ENCODE measurements around the gene HSD17B10. TPM values are rescaled to one million over a fixed set of nuclear protein-coding genes. Genes with fewer than 3 reads are reported as not detected.

HSD17B10 gene
- total and polyA plus RNA-seq, 4 donors: 32.4 to 233 (median 201) TPM

DNA sequence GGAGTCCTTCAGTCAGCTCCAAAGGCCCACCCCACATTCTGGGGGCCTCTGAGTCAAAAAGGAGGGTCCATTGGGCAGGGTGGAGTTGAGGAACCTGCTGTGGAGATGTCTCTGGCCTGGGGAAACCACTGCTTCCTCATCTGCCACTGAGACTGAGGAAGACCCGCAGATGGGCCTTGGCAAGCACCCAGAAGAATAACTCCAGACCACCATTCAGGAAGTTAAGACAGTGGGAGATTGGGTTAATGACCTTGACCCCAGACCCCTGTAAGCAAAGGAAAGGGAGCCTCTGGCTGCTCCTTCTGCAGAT is 8.1 kb upstream of the HSD17B10 start:
- Histone ChIP-seq H3K27ac (ENCODE audit: low read depth in 1 of 2, low read length in 2 of 2) (peak overlapping the region in 1 of 2 donors; percentile 3), H3K27me3 (ENCODE audit: control insufficient read depth in 4 of 4, insufficient read depth in 4 of 4, low read length in 3 of 4) (peaks cover 0 to 3% (median 0%) of the 10 kb centered on the region in 4 donors), H3K9ac (ENCODE audit: low read depth in 1 of 2, low read length in 2 of 2) (no peak overlapping the region), H3K9me3 (ENCODE audit: control insufficient read depth in 4 of 4, low read length in 3 of 4) (no peaks in the 10 kb centered on the region), H3K4me3 (ENCODE audit: low read depth in 1 of 3, low read length in 3 of 3) (peak overlapping the region in 1 of 3 donors; percentile 50), H3K36me3 (ENCODE audit: control insufficient read depth in 4 of 4, insufficient read depth in 3 of 4, low read depth in 1 of 4, low read length in 3 of 4) (no peaks in the 10 kb centered on the region), H3K4me1 (ENCODE audit: control insufficient read depth in 4 of 4, insufficient read depth in 4 of 4, low read length in 3 of 4) (peaks cover 2 to 20% (median 10%) of the 10 kb centered on the region in 4 donors)
- DNase-seq (ENCODE audit: low spot score): no peak
- WGBS: 67% methylated on average over 1 of the region's 1 CpG
- no peak for TF ChIP-seq RXRA (IDR thresholded peaks at IDR 0.05)
- TF ChIP-seq HNF4A (conservative IDR thresholded peaks at IDR 0.05): no peak
- TF ChIP-seq EGR1 (IDR thresholded peaks at IDR 0.05; ENCODE audit: low read depth in 2 of 2): no peak
- no peak for TF ChIP-seq HNF4G (IDR thresholded peaks at IDR 0.05)
- TF ChIP-seq FOXA2 (IDR thresholded peaks at IDR 0.05): no peak
- TF ChIP-seq, protein P1, sequence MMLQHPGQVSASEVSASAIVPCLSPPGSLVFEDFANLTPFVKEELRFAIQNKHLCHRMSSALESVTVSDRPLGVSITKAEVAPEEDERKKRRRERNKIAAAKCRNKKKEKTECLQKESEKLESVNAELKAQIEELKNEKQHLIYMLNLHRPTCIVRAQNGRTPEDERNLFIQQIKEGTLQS (IDR thresholded peaks at IDR 0.05): no peak
- TF ChIP-seq NR2F2 (IDR thresholded peaks at IDR 0.05): no peak
- no peak for TF ChIP-seq RAD21 (IDR thresholded peaks at IDR 0.05)
- TF ChIP-seq, protein P2, sequence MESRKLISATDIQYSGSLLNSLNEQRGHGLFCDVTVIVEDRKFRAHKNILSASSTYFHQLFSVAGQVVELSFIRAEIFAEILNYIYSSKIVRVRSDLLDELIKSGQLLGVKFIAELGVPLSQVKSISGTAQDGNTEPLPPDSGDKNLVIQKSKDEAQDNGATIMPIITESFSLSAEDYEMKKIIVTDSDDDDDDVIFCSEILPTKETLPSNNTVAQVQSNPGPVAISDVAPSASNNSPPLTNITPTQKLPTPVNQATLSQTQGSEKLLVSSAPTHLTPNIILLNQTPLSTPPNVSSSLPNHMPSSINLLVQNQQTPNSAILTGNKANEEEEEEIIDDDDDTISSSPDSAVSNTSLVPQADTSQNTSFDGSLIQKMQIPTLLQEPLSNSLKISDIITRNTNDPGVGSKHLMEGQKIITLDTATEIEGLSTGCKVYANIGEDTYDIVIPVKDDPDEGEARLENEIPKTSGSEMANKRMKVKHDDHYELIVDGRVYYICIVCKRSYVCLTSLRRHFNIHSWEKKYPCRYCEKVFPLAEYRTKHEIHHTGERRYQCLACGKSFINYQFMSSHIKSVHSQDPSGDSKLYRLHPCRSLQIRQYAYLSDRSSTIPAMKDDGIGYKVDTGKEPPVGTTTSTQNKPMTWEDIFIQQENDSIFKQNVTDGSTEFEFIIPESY (IDR thresholded peaks at IDR 0.05): no peak
- TF ChIP-seq TAF1 (conservative IDR thresholded peaks at IDR 0.05): no peak
- no peak for TF ChIP-seq YY1 (IDR thresholded peaks at IDR 0.05)
- TF ChIP-seq, protein P3, sequence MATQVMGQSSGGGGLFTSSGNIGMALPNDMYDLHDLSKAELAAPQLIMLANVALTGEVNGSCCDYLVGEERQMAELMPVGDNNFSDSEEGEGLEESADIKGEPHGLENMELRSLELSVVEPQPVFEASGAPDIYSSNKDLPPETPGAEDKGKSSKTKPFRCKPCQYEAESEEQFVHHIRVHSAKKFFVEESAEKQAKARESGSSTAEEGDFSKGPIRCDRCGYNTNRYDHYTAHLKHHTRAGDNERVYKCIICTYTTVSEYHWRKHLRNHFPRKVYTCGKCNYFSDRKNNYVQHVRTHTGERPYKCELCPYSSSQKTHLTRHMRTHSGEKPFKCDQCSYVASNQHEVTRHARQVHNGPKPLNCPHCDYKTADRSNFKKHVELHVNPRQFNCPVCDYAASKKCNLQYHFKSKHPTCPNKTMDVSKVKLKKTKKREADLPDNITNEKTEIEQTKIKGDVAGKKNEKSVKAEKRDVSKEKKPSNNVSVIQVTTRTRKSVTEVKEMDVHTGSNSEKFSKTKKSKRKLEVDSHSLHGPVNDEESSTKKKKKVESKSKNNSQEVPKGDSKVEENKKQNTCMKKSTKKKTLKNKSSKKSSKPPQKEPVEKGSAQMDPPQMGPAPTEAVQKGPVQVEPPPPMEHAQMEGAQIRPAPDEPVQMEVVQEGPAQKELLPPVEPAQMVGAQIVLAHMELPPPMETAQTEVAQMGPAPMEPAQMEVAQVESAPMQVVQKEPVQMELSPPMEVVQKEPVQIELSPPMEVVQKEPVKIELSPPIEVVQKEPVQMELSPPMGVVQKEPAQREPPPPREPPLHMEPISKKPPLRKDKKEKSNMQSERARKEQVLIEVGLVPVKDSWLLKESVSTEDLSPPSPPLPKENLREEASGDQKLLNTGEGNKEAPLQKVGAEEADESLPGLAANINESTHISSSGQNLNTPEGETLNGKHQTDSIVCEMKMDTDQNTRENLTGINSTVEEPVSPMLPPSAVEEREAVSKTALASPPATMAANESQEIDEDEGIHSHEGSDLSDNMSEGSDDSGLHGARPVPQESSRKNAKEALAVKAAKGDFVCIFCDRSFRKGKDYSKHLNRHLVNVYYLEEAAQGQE (IDR thresholded peaks at IDR 0.05): no peak
- no peak for TF ChIP-seq FOXA1 (IDR thresholded peaks at IDR 0.05)
- TF ChIP-seq, protein P4, sequence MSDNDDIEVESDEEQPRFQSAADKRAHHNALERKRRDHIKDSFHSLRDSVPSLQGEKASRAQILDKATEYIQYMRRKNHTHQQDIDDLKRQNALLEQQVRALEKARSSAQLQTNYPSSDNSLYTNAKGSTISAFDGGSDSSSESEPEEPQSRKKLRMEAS (IDR thresholded peaks at IDR 0.05): no peak
- no peak for TF ChIP-seq SP1 (IDR thresholded peaks at IDR 0.05)
- TF ChIP-seq GABPA (IDR thresholded peaks at IDR 0.05 in 1 of 2, conservative IDR thresholded peaks at IDR 0.05 in 1 of 2): no peak
- no peak for TF ChIP-seq JUND (IDR thresholded peaks at IDR 0.05)
- TF ChIP-seq, protein P5, sequence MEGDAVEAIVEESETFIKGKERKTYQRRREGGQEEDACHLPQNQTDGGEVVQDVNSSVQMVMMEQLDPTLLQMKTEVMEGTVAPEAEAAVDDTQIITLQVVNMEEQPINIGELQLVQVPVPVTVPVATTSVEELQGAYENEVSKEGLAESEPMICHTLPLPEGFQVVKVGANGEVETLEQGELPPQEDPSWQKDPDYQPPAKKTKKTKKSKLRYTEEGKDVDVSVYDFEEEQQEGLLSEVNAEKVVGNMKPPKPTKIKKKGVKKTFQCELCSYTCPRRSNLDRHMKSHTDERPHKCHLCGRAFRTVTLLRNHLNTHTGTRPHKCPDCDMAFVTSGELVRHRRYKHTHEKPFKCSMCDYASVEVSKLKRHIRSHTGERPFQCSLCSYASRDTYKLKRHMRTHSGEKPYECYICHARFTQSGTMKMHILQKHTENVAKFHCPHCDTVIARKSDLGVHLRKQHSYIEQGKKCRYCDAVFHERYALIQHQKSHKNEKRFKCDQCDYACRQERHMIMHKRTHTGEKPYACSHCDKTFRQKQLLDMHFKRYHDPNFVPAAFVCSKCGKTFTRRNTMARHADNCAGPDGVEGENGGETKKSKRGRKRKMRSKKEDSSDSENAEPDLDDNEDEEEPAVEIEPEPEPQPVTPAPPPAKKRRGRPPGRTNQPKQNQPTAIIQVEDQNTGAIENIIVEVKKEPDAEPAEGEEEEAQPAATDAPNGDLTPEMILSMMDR (IDR thresholded peaks at IDR 0.05; ENCODE audit: low read depth, low read length, missing input control): no peak
